Neural cell (in vitro differentiated cells): ENCODE measurements around the gene C1orf210. TPM values are rescaled to one million over a fixed set of nuclear protein-coding genes. Genes with fewer than 3 reads are reported as not detected.

Experiments
- H2AFZ ChIP-seq: fragments of 200-600, 300-800 bp; sonication (generic), shearing (Covaris generic); 2 replicates; pipeline ENCODE4 v1.6.0; 2014; ENCODE audit warnings: low read depth, mild to moderate bottlenecking, antibody characterized with exemption, low read length, moderate library complexity
- H3F3A ChIP-seq: fragments of 200-600 bp; shearing (Covaris generic); 2 replicates; pipeline ENCODE4 v1.6.1; 2016; ENCODE audit warnings: mild to moderate bottlenecking, moderate library complexity, mixed read lengths, antibody characterized with exemption, low read length; ENCODE audit not compliant: insufficient read depth, poor library complexity, severe bottlenecking
- H3K27ac ChIP-seq: fragments of 200-600, 300-800 bp; sonication (generic), shearing (Covaris generic); 2 replicates; pipeline ENCODE4 v1.5.1; 2014; ENCODE audit warnings: mild to moderate bottlenecking, low read length, moderate library complexity
- H3K27me3 ChIP-seq: fragments of 300-800, 200-600 bp; sonication (generic), shearing (Covaris generic); 2 replicates; pipeline ENCODE4 v1.6.0; 2014; ENCODE audit warnings: mild to moderate bottlenecking, low read depth, low read length, moderate library complexity; ENCODE audit not compliant: insufficient read depth
- H3K36me3 ChIP-seq: fragments of 300-800, 200-600 bp; sonication (generic), shearing (Covaris generic); 2 replicates; pipeline ENCODE4 v1.5.1; 2014; ENCODE audit warnings: mild to moderate bottlenecking, antibody characterized with exemption, low read length, moderate library complexity; ENCODE audit not compliant: insufficient read depth
- H3K4me2 ChIP-seq: fragments of 300-800, 200-600 bp; sonication (generic), shearing (Covaris generic); 2 replicates; pipeline ENCODE4 v1.6.0; 2014; ENCODE audit warnings: mild to moderate bottlenecking, low read length
- H3K4me3 ChIP-seq: fragments of 300-800, 200-600 bp; sonication (generic), shearing (Covaris generic); 2 replicates; pipeline ENCODE4 v1.5.1; 2014; ENCODE audit warnings: mild to moderate bottlenecking, low read length, moderate library complexity
- H3K79me2 ChIP-seq: fragments of 200-600 bp; shearing (Covaris generic); replicated peaks from 2 replicates; pipeline ENCODE4 v1.6.0; 2014; ENCODE audit warnings: mild to moderate bottlenecking, low read length, moderate library complexity; ENCODE audit not compliant: insufficient read depth
- H3K9ac ChIP-seq: fragments of 300-800, 200-600 bp; sonication (generic), shearing (Covaris generic); 2 replicates; pipeline ENCODE4 v1.6.1; 2016; ENCODE audit warnings: mild to moderate bottlenecking, low read length, mixed read lengths
- H3K9me2 ChIP-seq: fragments of 200-600 bp; shearing (Covaris generic); 2 replicates; pipeline ENCODE4 v1.6.1; 2016; ENCODE audit warnings: mild to moderate bottlenecking, low read length, mixed read lengths; ENCODE audit not compliant: insufficient read depth
- H3K9me3 ChIP-seq: fragments of 200-600, 300-800 bp; sonication (generic), shearing (Covaris generic); 2 replicates; pipeline ENCODE4 v1.6.1; 2016; ENCODE audit warnings: mild to moderate bottlenecking, mixed run types, low read length, moderate library complexity, mixed read lengths
- H4K20me1 ChIP-seq: fragments of 200-600 bp; shearing (Covaris generic); 2 replicates; pipeline ENCODE4 v1.6.1; 2016; ENCODE audit warnings: mild to moderate bottlenecking, mixed run types; ENCODE audit not compliant: insufficient read depth
- CTCF ChIP-seq: fragments of 450-650 bp; IDR thresholded peaks from 2 replicates; pipeline ENCODE4 v1.5.1; 2014; ENCODE audit warnings: antibody characterized with exemption, mild to moderate bottlenecking, moderate library complexity; ENCODE audit not compliant: poor library complexity, severe bottlenecking
- EP300 ChIP-seq: fragments of 450-650 bp; conservative IDR thresholded peaks from 2 replicates; pipeline ENCODE4 v1.6.1; 2014; ENCODE audit warnings: antibody characterized with exemption, mild to moderate bottlenecking, moderate library complexity; ENCODE audit not compliant: poor library complexity, severe bottlenecking
- EZH2 ChIP-seq: fragments of 200-600, 300-800 bp; shearing (Covaris generic), sonication (generic); IDR thresholded peaks from 2 replicates; pipeline ENCODE4 v1.6.1; 2014; ENCODE audit warnings: antibody characterized with exemption, low read length, borderline replicate concordance, mild to moderate bottlenecking; ENCODE audit not compliant: insufficient read depth, poor library complexity, severe bottlenecking
- MXI1 ChIP-seq: fragments of 450-650 bp; conservative IDR thresholded peaks from 2 replicates; pipeline ENCODE4 v1.6.1; 2014; ENCODE audit warnings: antibody characterized with exemption, mild to moderate bottlenecking; ENCODE audit not compliant: poor library complexity, severe bottlenecking
- POLR2AphosphoS5 ChIP-seq: IDR thresholded peaks from 2 replicates; pipeline ENCODE4 v1.6.1; 2012
- RAD21 ChIP-seq: fragments of 450-650 bp; conservative IDR thresholded peaks from 2 replicates; pipeline ENCODE4 v1.6.1; 2014; ENCODE audit warnings: antibody characterized with exemption, mild to moderate bottlenecking, moderate library complexity
- REST ChIP-seq: IDR thresholded peaks from 2 replicates; pipeline ENCODE4 v1.6.1; 2012; ENCODE audit warnings: borderline replicate concordance
- SMC3 ChIP-seq: fragments of 450-650 bp; conservative IDR thresholded peaks from 2 replicates; pipeline ENCODE4 v1.6.1; 2014; ENCODE audit warnings: antibody characterized with exemption, mild to moderate bottlenecking, moderate library complexity; ENCODE audit not compliant: poor library complexity
- TAF1 ChIP-seq: IDR thresholded peaks from 2 replicates; pipeline ENCODE4 v1.6.1; 2012; ENCODE audit warnings: low read depth
- polyA plus RNA-seq: library from polyadenylated mRNA; depleted of rRNA; stranded (reverse); fragments of >200 nt; gene quantifications from 2 replicates; pipeline ENCODE4 v1.2.3, GENCODE V29; 2014

The C1orf210 gene
- polyA plus RNA-seq, 1 donor from 2014 or later: not detected

- no peak for TF ChIP-seq EP300
- no peak for TF ChIP-seq RAD21
- TF ChIP-seq MXI1: no peak
- TF ChIP-seq EZH2: no peak
- TF ChIP-seq REST: no peak
- no peak for TF ChIP-seq TAF1
- no peak for TF ChIP-seq CTCF
- no peak for TF ChIP-seq SMC3
- no peak for TF ChIP-seq POLR2AphosphoS5
- H3K9me2 ChIP-seq: no peaks in the 10 kb centered on the region
- H4K20me1 ChIP-seq: no peaks in the 10 kb centered on the region
- H3K4me2 ChIP-seq: no peak overlapping the region
- H3K27me3 ChIP-seq: no peaks in the 10 kb centered on the region
- H3K9me3 ChIP-seq: no peaks in the 10 kb centered on the region
- H3K79me2 ChIP-seq: no peaks in the 10 kb centered on the region
- H3K27ac ChIP-seq: no peak overlapping the region
- H3F3A ChIP-seq: no peaks in the 10 kb centered on the region
- H3K4me3 ChIP-seq: no peak overlapping the region
- H3K36me3 ChIP-seq: no peaks in the 10 kb centered on the region
- H3K9ac ChIP-seq: no peak overlapping the region
- H2AFZ ChIP-seq: no peak overlapping the region
Measured at GRCh38 chr1:43251024-43251423, 34.4 kb downstream of the C1orf210 start.

GRCh38 chr1:43250351-43250761, 35.0 kb downstream of the C1orf210 start:
- Histone ChIP-seq H4K20me1 (no peaks in the 10 kb centered on the region), H3K27ac (no peak overlapping the region), H3K9me2 (no peaks in the 10 kb centered on the region), H3F3A (no peaks in the 10 kb centered on the region), H3K79me2 (no peaks in the 10 kb centered on the region), H3K36me3 (no peaks in the 10 kb centered on the region), H3K4me3 (no peak overlapping the region), H3K27me3 (no peaks in the 10 kb centered on the region), H3K4me2 (no peak overlapping the region), H3K9ac (no peak overlapping the region), H2AFZ (no peak overlapping the region), H3K9me3 (no peaks in the 10 kb centered on the region)
- TF ChIP-seq EP300: no peak
- TF ChIP-seq MXI1: no peak
- no peak for TF ChIP-seq REST
- no peak for TF ChIP-seq RAD21
- no peak for TF ChIP-seq CTCF
- TF ChIP-seq SMC3: no peak
- no peak for TF ChIP-seq POLR2AphosphoS5
- no peak for TF ChIP-seq TAF1
- no peak for TF ChIP-seq EZH2
